ENCODE results near the gene ST7L.

GRCh38 chr1:112488141-112488540, 130.8 kb downstream of the ST7L start:
- no peak for TF ChIP-seq EZH2 (IDR thresholded peaks at IDR 0.05; ENCODE audit: insufficient read depth, poor library complexity, severe bottlenecking)
- no peak for TF ChIP-seq EZH2phosphoT487 (IDR thresholded peaks at IDR 0.05; ENCODE audit: insufficient read depth, low read depth)

Measured in GM23248 (cell line).